ENCODE measurements around the gene LSM14B. TPM values are rescaled to one million over a fixed set of nuclear protein-coding genes. Genes with fewer than 3 reads are reported as not detected.

The LSM14B gene
- total RNA-seq, 2 donors from 2014 or later: 26.1 to 26.8 TPM

GRCh38 chr20:62178316-62179161 is 56.3 kb downstream of the LSM14B start:
- TF ChIP-seq CTCF (IDR thresholded peaks at IDR 0.05): no peak
- Histone ChIP-seq H3K9me3 (no peaks in the 10 kb centered on the region), H3K27ac (no peak overlapping the region), H3K36me3 (peaks cover 31% of the 10 kb centered on the region), H3K4me3 (no peak overlapping the region), H3K4me1 (peaks cover 0 to 3% of the 10 kb centered on the region in 2 donors), H3K27me3 (no peaks in the 10 kb centered on the region)
- no peak for DNase-seq (ENCODE audit: low spot score)

- TF ChIP-seq CTCF (IDR thresholded peaks at IDR 0.05): no peak
- Histone ChIP-seq H3K4me3 (no peak overlapping the region), H3K27ac (no peak overlapping the region), H3K36me3 (peaks cover 31% of the 10 kb centered on the region), H3K4me1 (peaks cover 0 to 9% of the 10 kb centered on the region in 2 donors), H3K27me3 (no peaks in the 10 kb centered on the region), H3K9me3 (no peaks in the 10 kb centered on the region)
- no peak for DNase-seq (ENCODE audit: low spot score)
Measured at GRCh38 chr20:62179162-62179504, 56.9 kb downstream of the LSM14B start.

GRCh38 chr20:62181808-62182207 is 59.5 kb downstream of the LSM14B start:
- no peak for TF ChIP-seq CTCF (IDR thresholded peaks at IDR 0.05)
- Histone ChIP-seq H3K27ac (peak overlapping the region; percentile 95 to 97), H3K36me3 (peaks cover 13% of the 10 kb centered on the region), H3K4me3 (peak overlapping the region in 1 of 2 donors; percentile 100), H3K4me1 (peaks cover 0 to 14% of the 10 kb centered on the region in 2 donors), H3K27me3 (no peaks in the 10 kb centered on the region), H3K9me3 (no peaks in the 10 kb centered on the region)
- no peak for DNase-seq (ENCODE audit: low spot score)

- peak within 1 kb of the TSS; percentile 95 to 97 for H3K27ac ChIP-seq
- no peaks in the 10 kb centered on the region for H3K9me3 ChIP-seq
- DNase-seq (ENCODE audit: low spot score): peak; percentile 94
Measured at GRCh38 chr20:62182469-62183425, 60.5 kb downstream of the LSM14B start, which contains the start of gene MTG2. Gene MTG2, plus strand, starts transcription at chr20:62183028. Its CDS starts 10,393 bp downstream, at chr20:62193421.

More at GRCh38 chr20:62182469-62183425, 60.5 kb downstream of the LSM14B start, which contains the start of gene MTG2:
- peaks cover 0 to 22% of the 10 kb centered on the region in 2 donors for H3K4me1 ChIP-seq
- peak in 1 of 2 donors; percentile 31 for TF ChIP-seq CTCF (IDR thresholded peaks at IDR 0.05)
- H3K4me3 ChIP-seq: peak within 1 kb of the TSS; percentile 99 to 100
- peaks cover 13% of the 10 kb centered on the region for H3K36me3 ChIP-seq
- no peaks in the 10 kb centered on the region for H3K27me3 ChIP-seq

Data from right atrium auricular region (tissue), 2 donors.